Brain microvascular endothelial cell (primary cell): ENCODE results near the gene SRRM3.

Experiments used
- DNase-seq: peaks from one replicate; pipeline ENCODE4 v3.0.0-alpha.2; 2020
- H3K27ac ChIP-seq: fragments of 250-450 bp; sonication (Bioruptor Pico); 2 replicates; pipeline ENCODE4 v1.5.1; 2020; ENCODE audit warnings: mild to moderate bottlenecking, moderate library complexity
- H3K27me3 ChIP-seq: fragments of 250-450 bp; sonication (Bioruptor Pico); replicated peaks from 2 replicates; pipeline ENCODE4 v1.5.1; 2020; ENCODE audit warnings: mild to moderate bottlenecking
- H3K36me3 ChIP-seq: fragments of 250-450 bp; sonication (Bioruptor Pico); replicated peaks from 2 replicates; pipeline ENCODE4 v1.5.1; 2020; ENCODE audit warnings: mild to moderate bottlenecking
- H3K4me3 ChIP-seq: 2 replicates; pipeline ENCODE4 v1.5.1; 2011; ENCODE audit warnings: low read depth, mild to moderate bottlenecking, control low read depth, low read length, moderate library complexity
- in situ Hi-C: cut with HindIII; loops from 2 replicates; pipeline ENCODE4 v1.10.0; 2017; ENCODE audit warnings: low sequenced_read_pairs, low pct_ligation_motif_present
- TF ChIP-seq, protein P1 (sequence below): IDR thresholded peaks from 2 replicates; pipeline ENCODE4 v1.5.1; 2011; ENCODE audit warnings: low read depth, mild to moderate bottlenecking, moderate library complexity, low read length, control low read depth, inconsistent platforms; ENCODE audit errors: missing control alignments

Gene SRRM3

DNA sequence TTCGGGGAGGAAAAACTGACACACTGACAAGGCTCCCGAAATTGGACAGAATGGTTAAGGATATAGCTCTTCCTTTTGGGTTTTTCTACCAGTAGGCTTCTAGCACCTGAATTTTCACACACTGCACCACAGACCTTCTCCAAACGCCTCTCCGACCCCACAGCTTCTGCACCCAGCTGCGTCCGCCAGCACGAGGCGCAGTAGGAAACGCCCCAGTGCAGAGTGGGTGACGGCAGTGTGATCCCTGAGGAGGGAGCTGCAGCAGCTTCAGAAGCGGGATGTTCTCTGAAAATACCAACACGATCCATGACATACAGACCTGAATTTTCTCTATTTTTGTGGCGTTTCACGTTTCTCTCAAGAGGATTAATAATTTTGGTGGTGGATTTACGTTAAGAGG lies 126.7 kb downstream of the SRRM3 start:
- TF ChIP-seq, protein P1, sequence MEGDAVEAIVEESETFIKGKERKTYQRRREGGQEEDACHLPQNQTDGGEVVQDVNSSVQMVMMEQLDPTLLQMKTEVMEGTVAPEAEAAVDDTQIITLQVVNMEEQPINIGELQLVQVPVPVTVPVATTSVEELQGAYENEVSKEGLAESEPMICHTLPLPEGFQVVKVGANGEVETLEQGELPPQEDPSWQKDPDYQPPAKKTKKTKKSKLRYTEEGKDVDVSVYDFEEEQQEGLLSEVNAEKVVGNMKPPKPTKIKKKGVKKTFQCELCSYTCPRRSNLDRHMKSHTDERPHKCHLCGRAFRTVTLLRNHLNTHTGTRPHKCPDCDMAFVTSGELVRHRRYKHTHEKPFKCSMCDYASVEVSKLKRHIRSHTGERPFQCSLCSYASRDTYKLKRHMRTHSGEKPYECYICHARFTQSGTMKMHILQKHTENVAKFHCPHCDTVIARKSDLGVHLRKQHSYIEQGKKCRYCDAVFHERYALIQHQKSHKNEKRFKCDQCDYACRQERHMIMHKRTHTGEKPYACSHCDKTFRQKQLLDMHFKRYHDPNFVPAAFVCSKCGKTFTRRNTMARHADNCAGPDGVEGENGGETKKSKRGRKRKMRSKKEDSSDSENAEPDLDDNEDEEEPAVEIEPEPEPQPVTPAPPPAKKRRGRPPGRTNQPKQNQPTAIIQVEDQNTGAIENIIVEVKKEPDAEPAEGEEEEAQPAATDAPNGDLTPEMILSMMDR, result no peak
- Histone ChIP-seq H3K27me3 (no peaks in the 10 kb centered on the region), H3K4me3 (no peak overlapping the region), H3K36me3 (peaks cover 63% of the 10 kb centered on the region), H3K27ac (no peak overlapping the region)
- in situ Hi-C loops, result no loop called here
- no peak for DNase-seq

DNA sequence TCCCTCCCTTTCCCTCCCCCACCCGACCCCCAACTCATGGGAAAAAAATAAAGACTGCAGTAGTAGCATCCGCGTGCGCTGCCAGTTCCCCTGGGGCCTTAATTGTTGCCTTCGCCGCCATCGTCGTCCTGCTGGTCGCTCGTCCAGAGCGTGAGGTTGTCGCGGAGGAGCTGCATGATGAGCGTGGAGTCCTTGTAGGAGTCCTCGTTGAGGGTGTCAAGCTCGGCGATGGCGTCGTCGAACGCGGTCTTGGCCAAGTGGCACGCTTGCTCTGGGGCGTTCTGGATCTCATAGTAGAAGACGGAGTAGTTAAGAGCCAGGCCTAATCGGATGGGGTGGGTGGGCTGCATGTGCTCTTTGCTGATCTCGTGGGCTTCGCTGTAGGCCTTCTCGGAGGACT lies 127.8 kb downstream of the SRRM3 start:
- Histone ChIP-seq H3K27ac (no peak overlapping the region), H3K4me3 (no peak overlapping the region), H3K36me3 (peaks cover 61% of the 10 kb centered on the region), H3K27me3 (no peaks in the 10 kb centered on the region)
- TF ChIP-seq, protein P1, result no peak
- in situ Hi-C loops, result no loop called here
- DNase-seq, result no peak

DNA sequence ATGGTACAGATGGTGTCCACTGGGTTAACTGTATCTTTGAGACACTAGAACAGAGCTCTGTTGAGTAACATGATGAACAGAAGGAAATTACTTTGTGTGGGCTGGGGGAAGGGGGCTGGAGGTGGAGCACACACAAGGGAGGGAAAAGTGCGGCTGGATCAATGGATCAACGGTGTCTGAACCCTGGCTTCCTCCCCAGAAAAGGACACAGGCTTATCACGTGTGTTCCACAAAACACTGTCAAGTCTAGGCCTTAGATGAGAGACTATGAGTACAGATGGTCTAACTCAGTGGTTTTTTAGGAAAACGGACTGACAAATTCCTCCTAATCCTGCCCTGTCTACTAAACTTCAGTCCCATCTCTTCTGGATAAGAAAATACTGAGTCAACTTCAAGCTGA lies 128.6 kb downstream of the SRRM3 start:
- TF ChIP-seq, protein P1, result no peak
- no peak for DNase-seq
- peaks cover 55% of the 10 kb centered on the region for H3K36me3 ChIP-seq
- no peak overlapping the region for H3K27ac ChIP-seq
- no peaks in the 10 kb centered on the region for H3K27me3 ChIP-seq
- H3K4me3 ChIP-seq, result no peak overlapping the region
- in situ Hi-C loops, result no loop called here

DNA sequence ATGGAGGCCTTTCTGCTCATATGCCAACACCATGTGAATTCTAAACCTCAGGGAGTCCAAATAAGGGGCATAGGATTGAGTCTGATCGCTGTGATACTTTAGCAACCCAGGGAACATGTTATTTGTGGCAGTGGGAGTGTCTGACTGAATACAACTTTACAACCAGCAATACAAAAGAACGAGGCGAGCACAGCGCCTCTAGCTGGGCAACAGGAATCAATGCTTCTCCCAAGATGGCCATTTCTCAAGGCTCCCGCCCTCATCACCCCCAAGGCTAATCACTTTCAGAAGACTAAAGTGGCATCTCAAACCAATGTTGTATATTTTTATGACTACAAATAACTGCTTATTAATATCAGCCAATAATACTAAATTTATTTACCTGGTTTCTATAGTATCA lies 129.0 kb downstream of the SRRM3 start:
- peaks cover 51% of the 10 kb centered on the region for H3K36me3 ChIP-seq
- TF ChIP-seq, protein P1, result no peak
- no peak for DNase-seq
- no peaks in the 10 kb centered on the region for H3K27me3 ChIP-seq
- no peak overlapping the region for H3K27ac ChIP-seq
- H3K4me3 ChIP-seq, result no peak overlapping the region
- in situ Hi-C loops, result no loop called here

DNA sequence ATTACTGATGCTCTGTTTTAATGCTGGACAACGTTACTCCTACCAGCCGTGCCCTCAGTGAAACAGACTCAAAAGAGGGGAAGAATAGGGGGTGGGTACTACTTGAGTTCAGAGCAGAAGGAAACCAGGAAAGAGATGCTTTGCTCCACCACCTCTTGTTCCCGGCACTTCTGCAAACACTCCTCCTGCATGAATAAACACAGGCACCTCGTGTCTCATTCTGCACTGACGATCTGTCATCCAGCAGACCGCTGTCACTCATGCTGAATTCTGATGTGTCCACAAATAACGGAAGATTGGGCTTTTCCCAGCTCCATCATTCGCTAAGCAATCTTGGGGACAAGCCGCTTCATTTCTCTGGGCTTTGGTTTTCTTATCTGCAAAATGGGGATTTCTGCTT lies 130.4 kb downstream of the SRRM3 start:
- TF ChIP-seq, protein P1, result no peak
- no peak for DNase-seq
- Histone ChIP-seq H3K4me3 (no peak overlapping the region), H3K27me3 (no peaks in the 10 kb centered on the region), H3K27ac (no peak overlapping the region), H3K36me3 (peaks cover 45% of the 10 kb centered on the region)
- in situ Hi-C loops, result no loop called here

DNA sequence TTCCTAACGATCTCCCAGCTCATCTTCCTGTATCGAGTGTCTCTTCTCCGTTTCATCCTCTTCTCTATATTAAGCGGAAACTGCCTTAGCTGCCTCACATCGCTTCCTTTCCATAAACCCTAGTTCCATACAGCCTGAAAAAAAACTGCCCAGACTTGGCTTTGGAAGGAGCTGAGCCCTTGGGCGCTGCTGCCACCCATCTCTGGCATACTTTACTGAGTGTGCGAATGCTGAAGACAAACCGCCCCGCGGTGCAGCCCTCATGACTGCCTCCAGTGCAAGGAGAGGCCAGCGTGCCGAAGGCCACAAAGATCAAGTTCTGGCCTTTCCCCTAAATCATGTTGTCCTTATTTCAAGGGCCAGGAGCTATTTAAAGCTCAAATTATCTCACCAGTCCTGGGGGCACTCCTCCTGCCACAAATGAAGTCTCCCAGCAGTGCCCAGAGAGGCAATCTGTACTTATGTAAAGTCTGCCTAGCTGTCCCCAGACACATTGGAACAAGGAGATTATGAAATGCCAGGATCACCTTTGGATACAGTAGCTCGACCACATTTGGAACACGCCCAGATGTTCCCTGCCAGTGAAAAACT lies 131.9 kb downstream of the SRRM3 start:
- H3K4me3 ChIP-seq, result no peak overlapping the region
- in situ Hi-C loops, result no loop called here

More for the DNA sequence above, 131.9 kb downstream of the SRRM3 start:
- no peak overlapping the region for H3K27ac ChIP-seq
- TF ChIP-seq, protein P1, result no peak
- H3K27me3 ChIP-seq, result no peaks in the 10 kb centered on the region
- DNase-seq, result no peak
- peaks cover 41% of the 10 kb centered on the region for H3K36me3 ChIP-seq
